B cell (primary cell): Measurements from ENCODE around the gene TJP3. TPM values are rescaled to one million over a fixed set of nuclear protein-coding genes. Genes with fewer than 3 reads are reported as not detected.

Experiments used
- ATAC-seq: fragments of 200-7000 bp; cut with Tn5 transposase; one replicate; pipeline ENCODE4 v1.10.0; 2021; ENCODE audit warnings: low read depth, mild to moderate bottlenecking, moderate number of reproducible peaks, moderate library complexity
- CTCF ChIA-PET: fragments of 350-600 bp; sonication (Branson Sonifier 250); formaldehyde crosslinking; loops from one replicate; lab custom pipeline; 2021; ENCODE audit warnings: antibody characterized with exemption, inconsistent platforms; lab: Charles Lee
- POLR2A ChIA-PET: fragments of 350-600 bp; sonication (Branson Sonifier 250); formaldehyde crosslinking; loops from one replicate; lab custom pipeline; 2021; ENCODE audit warnings: antibody characterized with exemption; lab: Charles Lee
- DNase-seq: peaks from one replicate; pipeline ENCODE4 v3.0.0; 2013
- H2AFZ ChIP-seq: 2 replicates; pipeline ENCODE4 v1.6.1; 2012; ENCODE audit warnings: mild to moderate bottlenecking, low read depth, low read length; ENCODE audit not compliant: insufficient read depth, poor library complexity, severe bottlenecking
- H3K27ac ChIP-seq, 2 donors: 1 replicate in 1 of 2; 2 replicates in 1 of 2; pipeline ENCODE4 v1.5.1; 2012 to 2013; ENCODE audit warnings: low read length in 2 of 2, mild to moderate bottlenecking in 2 of 2, moderate library complexity in 1 of 2
- H3K27me3 ChIP-seq, 4 experiments: fragments of 200-600 bp in 1 of 4; sonication (generic) in 1 of 4; replicated peaks in 1 of 4; 1 replicate in 2 of 4; 2 replicates in 2 of 4; pipeline versions ENCODE4 v1.6.1 to v1.7.0; 2013 to 2016; ENCODE audit warnings: low read length in 3 of 4, mild to moderate bottlenecking in 2 of 4, mixed read lengths in 1 of 4, moderate library complexity in 1 of 4; ENCODE audit not compliant: insufficient read depth in 4 of 4, control insufficient read depth in 3 of 4; ENCODE audit errors: control extremely low read depth in 1 of 4
- H3K36me3 ChIP-seq, 2 experiments: replicated peaks in 1 of 2; 1 replicate in 1 of 2; 2 replicates in 1 of 2; pipeline versions ENCODE4 v1.6.1 to v1.7.1; 2013; ENCODE audit warnings: low read length in 1 of 2; ENCODE audit not compliant: insufficient read depth in 2 of 2, control insufficient read depth in 1 of 2; ENCODE audit errors: control extremely low read depth in 1 of 2, extremely low read depth in 1 of 2
- H3K4me1 ChIP-seq, 2 donors: fragments of 200-600 bp in 1 of 2; sonication (generic) in 1 of 2; 1 replicate in 1 of 2; 2 replicates in 1 of 2; pipeline versions ENCODE4 v1.5.1 to v1.6.1; 2013 to 2017; ENCODE audit warnings: low read length in 2 of 2; ENCODE audit not compliant: control insufficient read depth in 2 of 2, insufficient read depth in 2 of 2
- H3K4me2 ChIP-seq: replicated peaks from 2 replicates; pipeline ENCODE3; 2012; ENCODE audit warnings: mild to moderate bottlenecking, low read depth, low read length; ENCODE audit not compliant: poor library complexity, severe bottlenecking
- H3K4me3 ChIP-seq, 5 experiments: fragments of 200-600 bp in 1 of 5; sonication (generic) in 1 of 5; 1 replicate in 3 of 5; 2 replicates in 2 of 5; pipeline versions ENCODE4 v1.5.1 to v1.7.0; 2011 to 2016; ENCODE audit warnings: low read length in 4 of 5, mild to moderate bottlenecking in 4 of 5, low read depth in 2 of 5, control low read depth in 1 of 5, moderate library complexity in 1 of 5; ENCODE audit not compliant: insufficient read depth in 1 of 5; ENCODE audit errors: control extremely low read depth in 1 of 5, extremely low read depth in 1 of 5
- H3K79me2 ChIP-seq: fragments of 200-600 bp; sonication (generic); one replicate; pipeline ENCODE4 v1.6.0; 2016; ENCODE audit warnings: low read length; ENCODE audit not compliant: control insufficient read depth, insufficient read depth
- H3K9ac ChIP-seq: fragments of 200-600 bp; sonication (generic); 2 replicates; pipeline ENCODE4 v1.6.1; 2017; ENCODE audit warnings: mild to moderate bottlenecking, low read length, moderate library complexity
- H3K9me3 ChIP-seq, 3 donors: one replicate each; pipeline versions ENCODE4 v1.6.1 to v1.7.1; 2013; ENCODE audit warnings: low read length in 2 of 3; ENCODE audit not compliant: control insufficient read depth in 2 of 3, insufficient read depth in 1 of 3; ENCODE audit errors: control extremely low read depth in 1 of 3
- H4K20me1 ChIP-seq: 2 replicates; pipeline ENCODE4 v1.6.0; 2012; ENCODE audit warnings: mild to moderate bottlenecking, low read length; ENCODE audit not compliant: insufficient read depth, control insufficient read depth, poor library complexity, severe bottlenecking
- H3K27ac Mint-ChIP-seq: one replicate; pipeline ENCODE4 v1.8.0; 2021; ENCODE audit warnings: mixed read lengths
- H3K27me3 Mint-ChIP-seq: one replicate; pipeline ENCODE4 v1.8.0; 2021; ENCODE audit warnings: mixed read lengths
- H3K4me1 Mint-ChIP-seq: one replicate; pipeline ENCODE4 v1.8.0; 2021; ENCODE audit warnings: mixed read lengths
- H3K4me3 Mint-ChIP-seq: one replicate; pipeline ENCODE4 v1.8.0; 2021; ENCODE audit warnings: mixed read lengths
- H3K9me3 Mint-ChIP-seq: one replicate; pipeline ENCODE4 v1.8.0; 2022; ENCODE audit warnings: mixed read lengths; ENCODE audit not compliant: insufficient read depth
- CTCF ChIP-seq: fragments of 200-600 bp; IDR thresholded peaks from one replicate; pipeline ENCODE4 v1.8.0; 2022; ENCODE audit warnings: antibody characterized with exemption, mild to moderate bottlenecking
- EZH2 ChIP-seq: IDR thresholded peaks from 2 replicates; pipeline ENCODE4 v1.6.1; 2012; ENCODE audit warnings: borderline replicate concordance, low read depth, mild to moderate bottlenecking, moderate library complexity, low read length; ENCODE audit not compliant: insufficient read depth, poor library complexity, severe bottlenecking
- whole genome bisulfite sequencing: methylation state at CpG from one replicate; pipeline ENCODE4 v1.1.5; 2013; ENCODE audit warnings: missing lambda C conversion rate; ENCODE audit not compliant: insufficient coverage; 5-methylcytosine and 5-hydroxymethylcytosine counted together
- intact Hi-C: fragments of 100-400 bp; cut with micrococcal nuclease; formaldehyde crosslinking; loops from one replicate; pipeline ENCODE4 v1.10.0; 2022
- polyA plus RNA-seq: library from polyadenylated mRNA; depleted of rRNA; stranded (reverse); fragments of >200 nt; gene quantifications from 2 replicates; pipeline ENCODE4 v1.2.3, GENCODE V29; 2012
- total RNA-seq, 2 donors: library from RNA; stranded (reverse); fragments of 120-200 nt in 1 of 2; gene quantifications; 1 replicate in 1 of 2; 2 replicates in 1 of 2; pipeline versions ENCODE4 v1.2.3 to v1.2.4, GENCODE V29; 2013 to 2022

The TJP3 gene
- total and polyA plus RNA-seq, 2 donors (not counting 1 experiment from before 2014, with no cell fraction given): 2.1 to 2.9 TPM

- intact Hi-C loops: no loop called here
- Histone ChIP-seq H3K4me3 (no peak overlapping the region), H3K27ac (no peak overlapping the region), H2AFZ (no peak overlapping the region), H3K4me1 (peaks cover 16 to 20% of the 10 kb centered on the region in 2 donors), H3K36me3 (no peaks in the 10 kb centered on the region), H3K79me2 (no peaks in the 10 kb centered on the region), H4K20me1 (no peaks in the 10 kb centered on the region), H3K9me3 (peaks cover 0 to 12% (median 0%) of the 10 kb centered on the region in 3 donors), H3K4me2 (peak overlapping the region; percentile 81), H3K27me3 (peaks cover 0 to 42% (median 21%) of the 10 kb centered on the region in 4 experiments), H3K9ac (no peak overlapping the region)
- ATAC-seq: no peak
- H3K27ac Mint-ChIP-seq: no peak overlapping the region
- 29% methylated on average over 7 of the region's 9 CpGs for WGBS
- peaks cover 21% of the 10 kb centered on the region for H3K27me3 Mint-ChIP-seq
- CTCF ChIA-PET: interaction anchor here (0.7 to 1.2 kb wide), 5 partner anchors 18 to 101 kb away, joined by 3 to 4 read pairs (median 3); no protein-coding TSS in a partner anchor
- H3K4me3 Mint-ChIP-seq: no peak overlapping the region
- TF ChIP-seq CTCF (no peak), EZH2 (no peak)
- no peaks in the 10 kb centered on the region for H3K9me3 Mint-ChIP-seq
- POLR2A ChIA-PET: interaction anchor here (1.2 kb wide), 1 partner anchor 164 kb away, joined by 5 read pairs; no protein-coding TSS in a partner anchor
- no peak for DNase-seq
- peaks cover 11% of the 10 kb centered on the region for H3K4me1 Mint-ChIP-seq
These were observed 12.2 kb downstream of the TJP3 start for GRCh38 chr19:3720349-3720917.
